Measurements from ENCODE around the gene MCM3AP.

DNA sequence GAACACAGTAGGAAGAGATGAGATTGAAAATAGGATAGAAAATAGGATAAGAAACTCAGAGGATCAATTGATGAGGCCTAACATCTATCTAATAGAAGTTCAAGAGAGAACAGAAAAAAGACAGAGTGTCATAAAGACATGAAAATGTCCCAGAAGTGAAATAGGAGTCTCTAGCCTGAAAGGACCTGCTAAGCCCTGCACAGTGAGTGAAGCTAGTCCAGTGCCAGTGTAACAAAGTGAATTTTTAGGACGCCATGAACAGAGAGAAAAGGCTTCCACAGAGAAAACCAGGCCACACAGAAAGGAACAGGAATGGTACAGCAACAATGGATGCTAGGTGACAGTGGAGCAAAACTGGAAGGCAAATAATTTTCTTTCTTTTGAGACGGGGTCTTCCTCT, 36.6 kb downstream of the MCM3AP start:
- TF ChIP-seq, protein P1, sequence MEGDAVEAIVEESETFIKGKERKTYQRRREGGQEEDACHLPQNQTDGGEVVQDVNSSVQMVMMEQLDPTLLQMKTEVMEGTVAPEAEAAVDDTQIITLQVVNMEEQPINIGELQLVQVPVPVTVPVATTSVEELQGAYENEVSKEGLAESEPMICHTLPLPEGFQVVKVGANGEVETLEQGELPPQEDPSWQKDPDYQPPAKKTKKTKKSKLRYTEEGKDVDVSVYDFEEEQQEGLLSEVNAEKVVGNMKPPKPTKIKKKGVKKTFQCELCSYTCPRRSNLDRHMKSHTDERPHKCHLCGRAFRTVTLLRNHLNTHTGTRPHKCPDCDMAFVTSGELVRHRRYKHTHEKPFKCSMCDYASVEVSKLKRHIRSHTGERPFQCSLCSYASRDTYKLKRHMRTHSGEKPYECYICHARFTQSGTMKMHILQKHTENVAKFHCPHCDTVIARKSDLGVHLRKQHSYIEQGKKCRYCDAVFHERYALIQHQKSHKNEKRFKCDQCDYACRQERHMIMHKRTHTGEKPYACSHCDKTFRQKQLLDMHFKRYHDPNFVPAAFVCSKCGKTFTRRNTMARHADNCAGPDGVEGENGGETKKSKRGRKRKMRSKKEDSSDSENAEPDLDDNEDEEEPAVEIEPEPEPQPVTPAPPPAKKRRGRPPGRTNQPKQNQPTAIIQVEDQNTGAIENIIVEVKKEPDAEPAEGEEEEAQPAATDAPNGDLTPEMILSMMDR (IDR thresholded peaks at IDR 0.05 in 2 of 3, conservative IDR thresholded peaks at IDR 0.05 in 1 of 3; ENCODE audit: insufficient read depth in 2 of 3, low read depth in 1 of 3, low read length in 3 of 3), result no peak
- no peak for TF ChIP-seq ZFX (CRISPR knock-in tag; IDR thresholded peaks at IDR 0.05)
- no peak for TF ChIP-seq REST (IDR thresholded peaks at IDR 0.05; ENCODE audit: borderline replicate concordance)
- no peak for TF ChIP-seq REST (CRISPR knock-in tag; IDR thresholded peaks at IDR 0.05; ENCODE audit: low read depth)
- no peak for TF ChIP-seq MTA3 (IDR thresholded peaks at IDR 0.05; ENCODE audit: borderline replicate concordance)
- no peak for TF ChIP-seq SIN3A (IDR thresholded peaks at IDR 0.05; ENCODE audit: borderline replicate concordance in 2 of 2, control insufficient read depth in 1 of 2, low read depth in 2 of 2, low read length in 2 of 2)
- TF ChIP-seq RBBP5 (IDR thresholded peaks at IDR 0.05; ENCODE audit: borderline replicate concordance, insufficient read depth, low read length, poor library complexity, severe bottlenecking), result no peak
- no peak for TF ChIP-seq NR1H2 (CRISPR knock-in tag; IDR thresholded peaks at IDR 0.05)
- TF ChIP-seq ATF1 (CRISPR knock-in tag; IDR thresholded peaks at IDR 0.05), result no peak
- no peak for TF ChIP-seq ATF1 (tag; IDR thresholded peaks at IDR 0.05)

Measured in K562 (cell line).